SU-DHL-6 (cell line): ENCODE data around the gene MACIR.

Source experiments
- EZH2phosphoT487 ChIP-seq: fragments of 200-600 bp; sonication (generic), shearing (Covaris generic); conservative IDR thresholded peaks from 2 replicates; pipeline ENCODE4 v1.6.1; 2018; ENCODE audit warnings: mild to moderate bottlenecking, antibody characterized with exemption, low read length, moderate library complexity, mixed read lengths
- TF ChIP-seq, protein P1 (sequence below): fragments of 200-600 bp; sonication (generic); IDR thresholded peaks from one replicate; pipeline ENCODE4 v1.5.1; 2017; ENCODE audit warnings: antibody characterized with exemption, mild to moderate bottlenecking, low read length, moderate library complexity; ENCODE audit not compliant: insufficient read depth, poor library complexity, severe bottlenecking

GRCh38 chr5:103286622-103287021 is 28.1 kb downstream of the MACIR start:
- TF ChIP-seq, protein P1, sequence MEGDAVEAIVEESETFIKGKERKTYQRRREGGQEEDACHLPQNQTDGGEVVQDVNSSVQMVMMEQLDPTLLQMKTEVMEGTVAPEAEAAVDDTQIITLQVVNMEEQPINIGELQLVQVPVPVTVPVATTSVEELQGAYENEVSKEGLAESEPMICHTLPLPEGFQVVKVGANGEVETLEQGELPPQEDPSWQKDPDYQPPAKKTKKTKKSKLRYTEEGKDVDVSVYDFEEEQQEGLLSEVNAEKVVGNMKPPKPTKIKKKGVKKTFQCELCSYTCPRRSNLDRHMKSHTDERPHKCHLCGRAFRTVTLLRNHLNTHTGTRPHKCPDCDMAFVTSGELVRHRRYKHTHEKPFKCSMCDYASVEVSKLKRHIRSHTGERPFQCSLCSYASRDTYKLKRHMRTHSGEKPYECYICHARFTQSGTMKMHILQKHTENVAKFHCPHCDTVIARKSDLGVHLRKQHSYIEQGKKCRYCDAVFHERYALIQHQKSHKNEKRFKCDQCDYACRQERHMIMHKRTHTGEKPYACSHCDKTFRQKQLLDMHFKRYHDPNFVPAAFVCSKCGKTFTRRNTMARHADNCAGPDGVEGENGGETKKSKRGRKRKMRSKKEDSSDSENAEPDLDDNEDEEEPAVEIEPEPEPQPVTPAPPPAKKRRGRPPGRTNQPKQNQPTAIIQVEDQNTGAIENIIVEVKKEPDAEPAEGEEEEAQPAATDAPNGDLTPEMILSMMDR, result no peak
- TF ChIP-seq EZH2phosphoT487, result no peak
